DND-41 (cell line): ENCODE data around the gene SIN3A.
"Not testable (repeated sequence)": the region's sequence is repeated elsewhere in the genome, so short reads cannot be mapped to it uniquely, and the experiment has no call there.

ENCODE experiments used
- ATAC-seq: fragments of 200-7000 bp; cut with Tn5 transposase; 3 replicates; pipeline ENCODE4 v1.9.1; 2021; ENCODE audit warnings: low read depth; ENCODE audit not compliant: insufficient read depth
- DNase-seq: peaks from one replicate; pipeline ENCODE4 v3.0.0-alpha.2; 2020
- H2AFZ ChIP-seq: 2 replicates; pipeline ENCODE4 v1.6.0; 2012; ENCODE audit warnings: low read depth, low read length
- H3K27ac ChIP-seq: 2 replicates; pipeline ENCODE4 v1.5.1; 2012; ENCODE audit warnings: low read length, inconsistent platforms
- H3K27me3 ChIP-seq: fragments of 200-600 bp; sonication (generic); 2 replicates; pipeline ENCODE4 v1.6.0; 2012; ENCODE audit warnings: low read length, mild to moderate bottlenecking, inconsistent platforms; ENCODE audit not compliant: insufficient read depth, poor library complexity
- H3K36me3 ChIP-seq: 2 replicates; pipeline ENCODE4 v1.5.1; 2012; ENCODE audit warnings: low read length, inconsistent platforms; ENCODE audit not compliant: insufficient read depth
- H3K4me1 ChIP-seq: 2 replicates; pipeline ENCODE4 v1.5.1; 2012; ENCODE audit warnings: mild to moderate bottlenecking, low read length; ENCODE audit not compliant: insufficient read depth
- H3K4me2 ChIP-seq: 2 replicates; pipeline ENCODE4 v1.6.0; 2012; ENCODE audit warnings: mild to moderate bottlenecking, moderate library complexity, low read length, inconsistent platforms; ENCODE audit not compliant: insufficient read depth
- H3K4me3 ChIP-seq, 2 experiments: fragments of 200-600 bp in 1 of 2; shearing (Covaris generic) in 1 of 2; 2 replicates each; pipeline ENCODE4 v1.5.1; 2012 to 2016; ENCODE audit warnings: inconsistent platforms in 2 of 2, low read length in 2 of 2, mild to moderate bottlenecking in 2 of 2, low read depth in 1 of 2, moderate library complexity in 1 of 2
- H3K79me2 ChIP-seq: 2 replicates; pipeline ENCODE4 v1.6.0; 2012; ENCODE audit warnings: low read length, inconsistent platforms; ENCODE audit not compliant: insufficient read depth
- H3K9ac ChIP-seq: 2 replicates; pipeline ENCODE4 v1.6.0; 2012; ENCODE audit warnings: low read depth, mild to moderate bottlenecking, inconsistent platforms, low read length, moderate library complexity
- H3K9me3 ChIP-seq: 2 replicates; pipeline ENCODE4 v1.5.1; 2012; ENCODE audit warnings: low read length, moderate library complexity, mild to moderate bottlenecking, inconsistent platforms; ENCODE audit not compliant: insufficient read depth, severe bottlenecking
- H4K20me1 ChIP-seq: 2 replicates; pipeline ENCODE4 v1.6.0; 2012; ENCODE audit warnings: low read length; ENCODE audit not compliant: insufficient read depth
- EZH2 ChIP-seq: IDR thresholded peaks from 3 replicates; pipeline ENCODE4 v1.6.1; 2012; ENCODE audit warnings: borderline replicate concordance, low read depth, mild to moderate bottlenecking, moderate library complexity, low read length, inconsistent platforms; ENCODE audit not compliant: severe bottlenecking
- TF ChIP-seq, protein P1 (sequence below): IDR thresholded peaks from 2 replicates; pipeline ENCODE4 v1.5.1; 2012; ENCODE audit warnings: borderline replicate concordance, low read length, moderate library complexity, mild to moderate bottlenecking; ENCODE audit not compliant: poor library complexity, severe bottlenecking; ENCODE audit errors: extremely low read depth

Gene SIN3A

GRCh38 chr15:75346796-75347221 lies 104.7 kb downstream of the SIN3A start, which contains the start of gene NEIL1:
Gene NEIL1 (plus strand): TSS chr15:75347039. CDS start chr15:75348906, 1,867 bp downstream.
- Histone ChIP-seq H3K9ac (no peak within 1 kb of the TSS), H3K9me3 (peaks cover 11% of the 10 kb centered on the region), H2AFZ (no peak within 1 kb of the TSS), H3K36me3 (peaks cover 5% of the 10 kb centered on the region; the same call in 1 of the 2 replicates), H3K27me3 (no peaks in the 10 kb centered on the region), H4K20me1 (no peaks in the 10 kb centered on the region), H3K4me2 (no peak within 1 kb of the TSS), H3K27ac (no peak within 1 kb of the TSS), H3K79me2 (no peaks in the 10 kb centered on the region), H3K4me3 (no peak within 1 kb of the TSS), H3K4me1 (peaks cover 29% of the 10 kb centered on the region)
- ATAC-seq (no peak), DNase-seq (no peak)
- TF ChIP-seq, protein P1, sequence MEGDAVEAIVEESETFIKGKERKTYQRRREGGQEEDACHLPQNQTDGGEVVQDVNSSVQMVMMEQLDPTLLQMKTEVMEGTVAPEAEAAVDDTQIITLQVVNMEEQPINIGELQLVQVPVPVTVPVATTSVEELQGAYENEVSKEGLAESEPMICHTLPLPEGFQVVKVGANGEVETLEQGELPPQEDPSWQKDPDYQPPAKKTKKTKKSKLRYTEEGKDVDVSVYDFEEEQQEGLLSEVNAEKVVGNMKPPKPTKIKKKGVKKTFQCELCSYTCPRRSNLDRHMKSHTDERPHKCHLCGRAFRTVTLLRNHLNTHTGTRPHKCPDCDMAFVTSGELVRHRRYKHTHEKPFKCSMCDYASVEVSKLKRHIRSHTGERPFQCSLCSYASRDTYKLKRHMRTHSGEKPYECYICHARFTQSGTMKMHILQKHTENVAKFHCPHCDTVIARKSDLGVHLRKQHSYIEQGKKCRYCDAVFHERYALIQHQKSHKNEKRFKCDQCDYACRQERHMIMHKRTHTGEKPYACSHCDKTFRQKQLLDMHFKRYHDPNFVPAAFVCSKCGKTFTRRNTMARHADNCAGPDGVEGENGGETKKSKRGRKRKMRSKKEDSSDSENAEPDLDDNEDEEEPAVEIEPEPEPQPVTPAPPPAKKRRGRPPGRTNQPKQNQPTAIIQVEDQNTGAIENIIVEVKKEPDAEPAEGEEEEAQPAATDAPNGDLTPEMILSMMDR = no peak
- no peak for TF ChIP-seq EZH2

- not testable (repeated sequence) for H3K79me2 ChIP-seq, H3K27me3 ChIP-seq, H2AFZ ChIP-seq, ATAC-seq, H3K9ac ChIP-seq, H3K4me3 ChIP-seq, H3K27ac ChIP-seq, H4K20me1 ChIP-seq, H3K9me3 ChIP-seq, DNase-seq, H3K4me2 ChIP-seq, H3K4me1 ChIP-seq
- H3K36me3 ChIP-seq = peaks cover 22% of the 10 kb centered on the region
Measured at GRCh38 chr15:75343953-75344352, 107.5 kb downstream of the SIN3A start.

GRCh38 chr15:75342221-75342620 lies 109.3 kb downstream of the SIN3A start:
- ATAC-seq = no peak
- no peak for DNase-seq
- Histone ChIP-seq H3K36me3 (peaks cover 18% of the 10 kb centered on the region), H3K27me3 (no peaks in the 10 kb centered on the region), H4K20me1 (no peaks in the 10 kb centered on the region), H3K79me2 (no peaks in the 10 kb centered on the region), H3K27ac (no peak overlapping the region), H3K4me3 (no peak overlapping the region), H3K4me1 (peaks cover 4% of the 10 kb centered on the region; the same call in 1 of the 2 replicates), H3K9ac (no peak overlapping the region), H2AFZ (no peak overlapping the region), H3K4me2 (no peak overlapping the region), H3K9me3 (no peaks in the 10 kb centered on the region)
- TF ChIP-seq, protein P1 = no peak
- no peak for TF ChIP-seq EZH2

DNA sequence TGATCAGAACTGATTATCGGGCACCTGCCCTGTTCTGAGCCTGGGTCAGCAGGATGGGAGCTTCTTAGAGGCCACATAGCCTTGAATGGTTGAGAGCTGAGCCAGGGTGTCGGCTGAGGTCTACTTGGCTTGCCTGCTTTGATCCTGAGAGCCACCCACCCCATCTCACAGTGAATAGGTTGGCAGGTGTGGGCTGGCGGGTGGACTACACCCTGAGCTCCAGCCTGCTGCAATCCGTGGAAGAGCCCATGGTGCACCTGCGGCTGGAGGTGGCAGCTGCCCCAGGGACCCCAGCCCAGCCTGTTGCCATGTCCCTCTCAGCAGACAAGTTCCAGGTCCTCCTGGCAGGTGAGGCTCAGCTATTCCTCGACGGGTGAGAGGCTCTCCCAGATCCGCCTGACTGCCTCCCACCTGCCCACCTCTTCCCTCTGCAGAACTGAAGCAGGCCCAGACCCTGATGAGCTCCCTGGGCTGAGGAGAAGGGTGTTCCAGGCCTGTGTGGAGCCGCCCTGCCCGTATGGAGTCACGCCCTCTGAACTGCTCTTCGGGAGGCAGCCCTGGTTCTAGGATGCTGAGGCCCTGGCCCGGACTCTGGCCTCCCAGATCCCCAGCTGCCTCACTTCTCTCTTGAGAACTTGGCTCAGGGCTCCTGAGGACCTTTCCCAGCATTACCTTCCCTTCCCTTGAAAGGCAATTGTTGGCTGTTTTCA lies 111.8 kb downstream of the SIN3A start:
- Histone ChIP-seq H4K20me1 (no peaks in the 10 kb centered on the region), H3K9me3 (no peaks in the 10 kb centered on the region), H3K36me3 (peaks cover 18% of the 10 kb centered on the region), H3K4me1 (peaks cover 20% of the 10 kb centered on the region), H3K27ac (no peak overlapping the region), H2AFZ (no peak overlapping the region), H3K9ac (no peak overlapping the region), H3K4me3 (no peak overlapping the region), H3K27me3 (no peaks in the 10 kb centered on the region), H3K79me2 (peaks cover 13% of the 10 kb centered on the region), H3K4me2 (no peak overlapping the region)
- DNase-seq = no peak
- no peak for ATAC-seq
- TF ChIP-seq EZH2 = no peak
- TF ChIP-seq, protein P1 = no peak
